T-helper 1 cell treated with Interleukin-12 subunit alpha and Interleukin-12 subunit beta and Interleukin-4 antibody, amounts not matched to agents 30 μg/mL and 1 μg/mL, for 36 hours (primary cell): ENCODE data around the gene CSH1.
A peak's percentile ranks its signal among the peaks of the same experiment; 100 is the strongest.
"Not testable (repeated sequence)": the region's sequence is repeated elsewhere in the genome, so short reads cannot be mapped to it uniquely, and the experiment has no call there.

ENCODE experiments used
- H3K27ac Mint-ChIP-seq: one replicate; pipeline ENCODE4 v1.8.0; 2021; ENCODE audit warnings: mild to moderate bottlenecking, mixed read lengths
- H3K27me3 Mint-ChIP-seq: one replicate; pipeline ENCODE4 v1.8.0; 2021; ENCODE audit warnings: low read depth, mixed read lengths
- H3K36me3 Mint-ChIP-seq: one replicate; pipeline ENCODE4 v1.8.0; 2021; ENCODE audit warnings: low read depth, mixed read lengths
- H3K4me1 Mint-ChIP-seq: one replicate; pipeline ENCODE4 v1.8.0; 2021; ENCODE audit warnings: low read depth, mixed read lengths
- H3K4me3 Mint-ChIP-seq: one replicate; pipeline ENCODE4 v1.8.0; 2021; ENCODE audit warnings: mild to moderate bottlenecking, moderate library complexity, mixed read lengths
- H3K9me3 Mint-ChIP-seq: one replicate; pipeline ENCODE4 v1.8.0; 2021; ENCODE audit warnings: mixed read lengths

The CSH1 gene

DNA sequence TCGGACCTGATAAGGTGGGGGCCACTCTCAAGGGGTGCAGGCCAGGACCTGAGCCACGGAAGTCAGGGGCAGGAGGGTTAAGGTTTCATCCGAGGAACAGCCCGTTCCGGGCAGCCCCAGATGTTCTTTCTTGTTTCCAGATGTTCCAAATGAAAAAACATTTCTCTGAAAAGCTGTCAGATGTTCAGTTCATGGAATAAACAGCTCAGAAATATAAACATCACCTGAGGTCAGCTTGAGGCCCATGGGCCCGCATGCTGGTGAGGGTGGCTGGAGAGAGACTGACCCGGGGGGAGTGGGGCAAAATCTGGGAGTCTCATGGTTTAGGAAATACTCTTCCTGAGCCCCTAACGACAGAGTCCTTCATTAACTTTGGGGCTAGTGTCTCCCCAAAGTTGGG lies 37.2 kb upstream of the CSH1 start:
- peaks cover 9% of the 10 kb centered on the region for H3K36me3 Mint-ChIP-seq
- peaks cover 4% of the 10 kb centered on the region for H3K27me3 Mint-ChIP-seq
- H3K4me3 Mint-ChIP-seq: no peak overlapping the region
- no peaks in the 10 kb centered on the region for H3K9me3 Mint-ChIP-seq
- H3K4me1 Mint-ChIP-seq: peaks cover 15% of the 10 kb centered on the region
- H3K27ac Mint-ChIP-seq: no peak overlapping the region

DNA sequence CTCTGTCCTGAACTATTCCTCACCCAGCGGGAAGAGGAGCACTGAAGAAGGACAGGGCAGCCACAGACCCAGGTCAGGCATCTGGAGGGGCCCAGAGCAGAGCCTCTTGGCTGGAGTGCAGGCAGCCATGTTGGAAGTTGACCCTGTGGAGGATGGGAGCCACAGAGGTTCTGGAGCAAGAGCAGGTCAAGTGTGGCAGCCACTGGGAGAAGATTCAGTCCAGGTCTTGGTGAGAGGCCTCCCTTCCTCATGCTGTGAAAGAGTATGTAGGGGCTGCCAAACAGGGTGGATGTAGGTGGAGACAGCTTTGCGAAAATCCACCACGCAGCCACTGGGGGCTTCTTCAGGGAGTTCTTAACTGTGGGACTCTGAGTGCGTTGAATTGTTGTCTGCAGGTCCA lies 36.3 kb upstream of the CSH1 start:
- peaks cover 4% of the 10 kb centered on the region for H3K27me3 Mint-ChIP-seq
- no peaks in the 10 kb centered on the region for H3K9me3 Mint-ChIP-seq
- H3K27ac Mint-ChIP-seq: peak overlapping the region; percentile 65
- H3K36me3 Mint-ChIP-seq: peaks cover 12% of the 10 kb centered on the region
- peak overlapping the region; percentile 94 for H3K4me3 Mint-ChIP-seq
- H3K4me1 Mint-ChIP-seq: peaks cover 12% of the 10 kb centered on the region

DNA sequence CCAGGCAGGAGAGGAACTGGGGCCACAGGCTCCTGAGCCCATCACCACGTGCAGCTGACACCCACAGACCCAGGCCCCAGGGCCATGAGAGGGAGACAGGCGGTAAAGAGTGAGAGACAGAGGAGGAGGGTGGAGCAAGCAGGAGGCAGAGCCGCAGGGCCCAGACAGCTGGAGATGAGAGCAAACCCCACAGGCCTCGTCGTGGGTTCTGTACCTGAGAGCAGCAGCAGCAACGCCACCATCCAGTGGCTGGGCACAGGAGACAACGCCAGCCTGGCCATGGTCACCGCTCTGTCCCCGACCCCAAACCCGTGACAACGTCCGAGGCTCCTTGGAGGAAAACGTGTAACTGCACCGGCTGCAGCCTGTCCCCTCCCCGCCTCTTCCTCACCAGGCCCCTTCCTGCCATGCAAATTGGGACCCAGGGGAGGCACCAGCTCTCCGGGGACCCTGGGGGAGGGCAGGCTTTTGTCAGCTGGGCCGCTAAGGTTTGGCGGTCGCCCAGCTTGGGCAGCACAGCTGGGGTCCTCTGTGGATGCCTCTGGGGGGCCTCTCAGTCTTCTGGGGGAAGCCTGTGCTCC lies 35.7 kb upstream of the CSH1 start, which contains the start of gene CD79B:
TSS of gene CD79B (minus strand) at position 351 of the 581 bp plus-strand sequence. CDS start at position 281, 70 bp downstream.
- peak within 1 kb of the TSS; percentile 94 for H3K4me3 Mint-ChIP-seq
- peaks cover 12% of the 10 kb centered on the region for H3K36me3 Mint-ChIP-seq
- peaks cover 12% of the 10 kb centered on the region for H3K4me1 Mint-ChIP-seq
- H3K9me3 Mint-ChIP-seq: no peaks in the 10 kb centered on the region
- peaks cover 4% of the 10 kb centered on the region for H3K27me3 Mint-ChIP-seq
- H3K27ac Mint-ChIP-seq: peak within 1 kb of the TSS; percentile 91

DNA sequence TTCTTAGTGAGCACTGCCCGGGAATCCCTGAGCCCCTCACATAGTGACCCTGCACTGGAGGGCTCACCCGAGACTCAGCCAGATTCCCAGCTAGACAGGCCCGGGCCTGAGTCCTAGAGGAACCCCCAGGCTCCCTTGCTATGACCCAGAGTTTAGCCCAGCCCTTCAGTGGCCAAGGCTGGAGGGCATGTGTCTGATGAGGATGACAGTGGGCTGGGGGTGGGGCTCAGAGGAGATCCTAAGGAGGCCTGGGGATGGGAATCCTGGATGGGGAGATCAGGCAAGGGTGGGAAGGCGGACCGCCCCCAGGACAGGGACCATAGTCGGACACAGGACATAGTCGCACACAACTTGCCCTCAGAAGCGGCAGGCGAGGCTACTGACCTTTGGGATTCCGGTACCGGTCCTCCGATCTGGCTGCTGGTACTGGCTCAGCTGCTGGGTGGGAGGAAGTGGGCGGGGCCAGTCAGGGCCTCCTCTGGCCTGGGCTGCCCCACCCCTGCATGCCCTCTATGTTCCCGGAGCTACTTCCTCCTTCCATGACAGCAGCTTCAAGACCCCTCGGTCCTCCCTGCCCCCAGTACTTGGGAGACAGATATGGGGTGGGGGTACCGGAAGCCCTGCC lies 34.7 kb upstream of the CSH1 start:
- Mint-ChIP-seq H3K27me3 (peaks cover 2% of the 10 kb centered on the region), H3K4me3 (peak overlapping the region; percentile 94), H3K9me3 (no peaks in the 10 kb centered on the region), H3K27ac (peak overlapping the region; percentile 81), H3K4me1 (peaks cover 12% of the 10 kb centered on the region), H3K36me3 (peaks cover 12% of the 10 kb centered on the region)

DNA sequence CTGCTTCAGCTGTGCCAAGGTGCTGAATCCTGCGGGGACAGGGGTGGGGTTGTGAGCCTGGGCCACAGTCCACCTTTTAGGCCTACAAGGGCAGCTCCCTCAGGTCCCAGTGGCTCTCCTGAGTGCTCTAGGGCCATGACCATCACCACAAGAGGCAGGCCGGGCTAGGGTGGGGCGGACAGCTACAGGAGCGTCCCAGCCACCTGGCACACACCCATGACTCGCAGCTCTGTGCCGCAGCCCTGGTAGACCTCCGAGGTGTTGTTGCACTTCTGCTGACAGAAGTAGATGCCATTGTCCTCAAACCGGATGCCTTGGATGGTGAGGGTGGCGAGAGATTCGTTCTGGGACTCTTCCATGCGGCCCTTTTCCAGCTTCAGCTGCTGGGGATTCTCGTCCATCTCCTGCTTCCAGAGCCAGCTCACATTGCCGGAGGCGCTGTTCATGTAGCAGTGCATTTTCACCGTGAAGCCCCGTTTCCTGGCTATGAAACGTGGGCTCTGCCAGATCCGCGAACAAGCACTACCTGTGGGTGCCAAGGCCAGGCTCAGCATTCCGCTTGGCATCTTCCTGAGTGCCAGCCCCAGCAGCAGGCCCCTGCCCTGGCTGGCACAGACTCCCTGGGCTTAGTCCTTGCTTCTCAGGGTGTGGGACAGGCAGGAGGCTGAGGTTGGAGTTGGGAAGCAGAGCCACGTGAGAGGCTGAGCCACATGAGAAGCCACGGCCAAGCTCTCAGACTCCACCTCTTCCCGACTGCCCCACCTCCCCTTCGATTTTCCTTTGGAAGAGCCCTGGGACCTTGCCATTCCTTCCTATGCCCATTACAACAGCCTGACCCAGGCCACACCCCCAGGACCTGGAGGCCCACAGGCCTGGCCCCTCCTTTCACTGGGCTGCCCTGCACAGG lies 33.7 kb upstream of the CSH1 start:
- H3K27me3 Mint-ChIP-seq: no peaks in the 10 kb centered on the region
- H3K27ac Mint-ChIP-seq: peak overlapping the region; percentile 81
- H3K9me3 Mint-ChIP-seq: no peaks in the 10 kb centered on the region
- peak overlapping the region; percentile 94 for H3K4me3 Mint-ChIP-seq
- H3K4me1 Mint-ChIP-seq: peaks cover 12% of the 10 kb centered on the region
- H3K36me3 Mint-ChIP-seq: peaks cover 12% of the 10 kb centered on the region

DNA sequence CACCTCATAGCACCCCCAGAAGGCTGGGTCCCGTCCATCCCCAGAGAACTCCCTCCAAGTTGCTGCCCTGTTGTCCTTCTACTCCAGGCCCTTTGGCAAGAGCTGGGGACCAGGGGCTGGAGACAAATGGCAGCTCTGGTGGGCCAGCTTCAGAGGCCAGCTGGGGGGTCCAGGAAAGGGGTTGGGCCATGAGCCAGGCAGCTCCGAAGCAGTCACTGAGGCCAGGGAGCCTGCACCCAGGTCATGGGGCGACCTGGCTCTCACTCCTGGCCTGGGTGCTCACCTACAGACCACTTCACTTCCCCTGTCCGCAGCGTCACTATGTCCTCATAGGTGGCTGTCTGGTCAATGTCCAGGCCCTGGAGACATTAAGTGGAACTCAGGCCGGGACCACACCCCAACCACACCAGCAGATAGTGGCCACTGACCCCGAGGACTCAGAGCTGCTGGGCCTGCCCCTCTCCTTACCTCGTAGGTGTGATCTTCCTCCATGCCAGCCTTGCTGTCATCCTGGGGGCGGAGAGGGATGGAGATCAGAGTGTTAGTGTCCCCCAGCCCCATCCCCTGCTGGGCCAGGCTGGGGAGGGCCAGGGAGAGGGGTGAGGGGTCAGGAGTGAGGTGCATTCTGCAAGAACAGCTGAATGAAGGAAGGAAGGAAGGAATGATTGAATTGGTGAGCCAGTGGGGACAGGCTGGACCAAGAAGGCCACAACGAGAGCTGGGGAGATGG lies 32.8 kb upstream of the CSH1 start:
- peaks cover 12% of the 10 kb centered on the region for H3K36me3 Mint-ChIP-seq
- H3K27me3 Mint-ChIP-seq: no peaks in the 10 kb centered on the region
- H3K27ac Mint-ChIP-seq: peak overlapping the region; percentile 68
- H3K4me1 Mint-ChIP-seq: peaks cover 12% of the 10 kb centered on the region
- no peak overlapping the region for H3K4me3 Mint-ChIP-seq
- no peaks in the 10 kb centered on the region for H3K9me3 Mint-ChIP-seq

DNA sequence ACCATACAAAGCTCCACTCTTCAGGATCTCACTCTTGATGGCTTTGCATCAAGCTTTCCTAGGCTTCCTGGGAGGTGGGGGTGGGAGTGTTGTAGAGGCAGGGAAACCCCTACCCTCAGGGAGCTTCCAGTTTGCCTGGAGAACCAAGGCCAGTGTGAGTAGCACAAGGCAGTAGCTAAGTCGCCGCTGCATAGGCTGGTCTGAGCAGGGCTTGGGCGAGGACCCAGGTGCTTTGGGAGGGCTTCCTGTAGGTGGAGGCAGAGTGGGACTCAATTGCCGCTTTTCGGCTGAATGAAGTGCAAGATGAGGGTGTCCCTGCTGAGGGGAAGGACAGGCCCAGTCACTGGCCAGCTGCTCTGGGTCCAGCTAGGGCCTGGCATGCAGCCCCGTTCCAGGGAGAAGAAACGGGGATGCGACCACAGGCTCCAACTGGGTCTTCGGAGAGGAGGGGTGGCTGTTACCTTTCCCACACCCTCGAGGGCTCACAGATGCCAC lies 31.8 kb upstream of the CSH1 start:
- peaks cover 12% of the 10 kb centered on the region for H3K36me3 Mint-ChIP-seq
- H3K4me3 Mint-ChIP-seq: no peak overlapping the region
- H3K9me3 Mint-ChIP-seq: no peaks in the 10 kb centered on the region
- H3K27me3 Mint-ChIP-seq: no peaks in the 10 kb centered on the region
- H3K4me1 Mint-ChIP-seq: peaks cover 12% of the 10 kb centered on the region
- H3K27ac Mint-ChIP-seq: no peak overlapping the region

DNA sequence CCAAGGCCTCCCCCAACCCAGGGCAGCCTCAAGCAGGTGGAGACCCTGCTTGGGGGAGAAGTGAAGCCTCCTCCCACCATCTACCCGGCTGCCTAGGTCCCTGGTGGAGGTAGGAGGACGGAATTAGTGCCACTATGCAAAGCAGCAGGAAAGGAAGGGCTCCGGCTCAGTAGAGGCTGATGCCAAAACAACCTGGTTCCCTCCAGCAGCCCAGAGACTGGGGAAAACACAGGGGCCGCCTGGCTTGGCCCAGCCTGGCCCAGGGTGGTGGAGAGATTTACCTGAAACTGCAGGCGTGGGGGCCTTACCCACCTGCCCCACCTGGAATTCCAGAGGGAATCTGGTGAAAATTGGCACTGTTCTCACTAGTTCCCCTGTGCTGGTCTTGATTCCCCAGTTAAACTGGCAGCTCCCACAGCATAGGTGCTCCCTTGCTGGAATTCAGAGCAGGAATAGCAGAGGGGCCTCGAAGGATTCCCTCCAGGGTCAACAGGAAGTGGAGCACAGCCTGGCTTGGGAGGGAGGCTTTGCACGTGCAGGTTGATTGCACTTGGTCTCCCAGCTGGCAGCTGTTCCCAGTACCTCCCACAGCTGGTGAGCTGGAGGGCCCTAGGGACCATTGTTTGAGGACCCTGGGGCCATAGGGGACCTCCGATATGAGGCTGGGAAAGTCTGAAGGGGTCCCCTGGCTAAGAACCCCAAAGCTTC lies 31.2 kb upstream of the CSH1 start:
- Mint-ChIP-seq H3K27me3 (no peaks in the 10 kb centered on the region), H3K4me3 (no peak overlapping the region), H3K36me3 (peaks cover 12% of the 10 kb centered on the region), H3K4me1 (peaks cover 12% of the 10 kb centered on the region), H3K27ac (no peak overlapping the region), H3K9me3 (no peaks in the 10 kb centered on the region)

DNA sequence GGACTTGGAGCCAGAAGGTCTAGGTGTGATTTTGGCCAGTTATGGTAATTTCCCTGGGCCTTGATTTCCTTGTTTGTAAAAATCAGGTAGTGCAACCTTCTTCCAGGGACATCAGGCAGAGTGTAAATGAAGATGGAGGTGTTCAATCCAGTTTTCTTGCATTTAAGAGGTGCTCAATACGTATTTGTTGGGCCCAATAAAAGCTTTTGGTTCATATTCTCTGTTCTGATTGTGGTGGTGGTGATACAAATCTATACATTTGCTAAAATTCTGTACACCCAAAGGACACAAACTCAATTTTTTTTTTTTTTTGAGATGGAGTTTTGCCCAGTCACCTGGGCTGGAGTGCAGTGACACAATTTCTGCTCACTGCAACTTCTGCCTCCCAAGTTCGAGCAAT lies 29.8 kb upstream of the CSH1 start:
- H3K9me3 Mint-ChIP-seq: no peaks in the 10 kb centered on the region
- H3K36me3 Mint-ChIP-seq: peaks cover 12% of the 10 kb centered on the region
- no peak overlapping the region for H3K27ac Mint-ChIP-seq
- no peak overlapping the region for H3K4me3 Mint-ChIP-seq
- no peaks in the 10 kb centered on the region for H3K27me3 Mint-ChIP-seq
- H3K4me1 Mint-ChIP-seq: peaks cover 5% of the 10 kb centered on the region

DNA sequence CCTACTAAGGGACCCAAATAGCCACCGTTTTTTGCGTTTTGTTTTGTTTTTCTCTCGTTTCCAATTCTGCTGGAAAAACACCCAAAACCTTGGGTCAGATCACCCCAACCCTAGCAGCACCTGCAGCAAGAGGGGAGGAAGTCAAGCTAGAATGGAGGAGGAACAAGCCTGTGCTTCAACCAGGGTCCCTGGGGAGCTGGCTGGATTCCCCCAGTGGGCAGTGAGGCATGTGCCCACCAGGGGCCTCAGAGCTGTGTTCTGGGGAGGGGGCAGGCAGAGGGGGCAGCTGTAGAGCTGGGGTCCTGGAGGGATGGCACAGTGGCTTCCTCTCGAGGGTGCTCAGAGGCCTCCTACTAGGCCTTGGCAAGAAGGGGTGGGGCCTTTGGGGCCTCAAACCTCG lies 29.2 kb upstream of the CSH1 start:
- Mint-ChIP-seq H3K4me3 (no peak overlapping the region), H3K27ac (no peak overlapping the region), H3K4me1 (peaks cover under 1% of the 10 kb centered on the region), H3K9me3 (no peaks in the 10 kb centered on the region), H3K27me3 (no peaks in the 10 kb centered on the region), H3K36me3 (peaks cover 9% of the 10 kb centered on the region)

DNA sequence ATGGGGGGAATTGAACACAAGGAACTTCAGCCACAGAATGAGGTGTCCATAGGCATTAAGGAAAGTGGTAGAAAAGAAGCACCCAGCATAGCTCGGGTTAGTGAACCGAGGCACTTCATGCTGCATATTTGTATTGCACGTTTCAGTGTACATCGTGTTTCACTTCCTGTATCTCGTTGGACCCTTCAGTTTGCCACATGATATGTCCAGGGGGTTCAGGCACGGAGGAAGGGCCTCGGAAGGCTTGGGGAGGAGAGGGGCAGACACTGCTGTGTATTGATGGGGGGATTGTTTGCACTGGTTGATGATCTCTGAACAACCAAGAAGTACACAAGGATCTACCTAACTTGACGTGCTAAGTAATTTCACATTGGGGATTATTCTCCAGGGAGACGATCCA lies 26.0 kb upstream of the CSH1 start:
- not testable (repeated sequence) for H3K4me3 Mint-ChIP-seq, H3K9me3 Mint-ChIP-seq, H3K4me1 Mint-ChIP-seq, H3K27ac Mint-ChIP-seq, H3K36me3 Mint-ChIP-seq, H3K27me3 Mint-ChIP-seq

DNA sequence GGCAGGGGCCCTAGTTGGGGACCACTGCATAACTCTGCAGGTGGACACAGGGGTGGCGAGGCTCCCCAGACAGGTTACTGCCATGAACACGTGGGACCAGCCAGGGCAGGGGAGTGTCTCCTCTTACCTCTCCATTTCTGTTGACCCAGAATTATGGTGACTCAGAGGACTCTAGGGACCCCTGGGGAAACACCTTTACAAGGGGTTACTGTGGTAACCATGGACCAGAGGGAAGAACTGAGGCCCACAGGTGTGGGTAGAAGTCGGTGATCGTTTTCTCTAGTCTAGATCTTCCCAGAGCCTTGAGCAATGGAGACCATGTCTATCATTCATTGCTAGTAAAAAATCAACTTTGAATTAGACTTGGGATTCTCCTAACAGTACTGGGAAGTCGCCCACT lies 24.4 kb upstream of the CSH1 start:
- peaks cover 11% of the 10 kb centered on the region for H3K4me1 Mint-ChIP-seq

DNA sequence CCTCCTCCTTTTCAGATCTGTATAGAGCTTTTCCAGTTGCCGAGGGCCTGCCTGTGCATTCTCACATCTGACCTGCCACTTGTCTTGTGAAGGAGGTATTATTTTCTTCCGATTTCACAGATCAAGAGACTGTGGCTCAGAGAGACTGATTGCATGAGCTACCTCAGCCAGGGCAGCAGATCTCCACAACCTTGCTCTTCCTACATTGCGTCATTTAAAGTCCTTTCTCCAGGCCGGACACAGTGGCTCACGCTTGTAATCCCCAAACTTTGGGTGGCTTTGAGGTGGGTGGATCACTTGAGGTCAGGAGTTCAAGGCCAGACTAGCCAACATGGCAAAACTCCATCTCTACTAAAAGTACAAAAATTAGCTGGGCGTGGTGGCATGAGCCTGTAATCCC lies 23.7 kb upstream of the CSH1 start:
- H3K36me3 Mint-ChIP-seq, H3K27ac Mint-ChIP-seq, H3K4me3 Mint-ChIP-seq, H3K9me3 Mint-ChIP-seq: not testable (repeated sequence)
- H3K4me1 Mint-ChIP-seq: peaks cover 11% of the 10 kb centered on the region
- H3K27me3 Mint-ChIP-seq: peaks cover 16% of the 10 kb centered on the region

More for the DNA sequence above, 24.4 kb upstream of the CSH1 start:
- H3K27ac Mint-ChIP-seq, H3K4me3 Mint-ChIP-seq, H3K36me3 Mint-ChIP-seq, H3K9me3 Mint-ChIP-seq: not testable (repeated sequence)
- peaks cover 12% of the 10 kb centered on the region for H3K27me3 Mint-ChIP-seq

DNA sequence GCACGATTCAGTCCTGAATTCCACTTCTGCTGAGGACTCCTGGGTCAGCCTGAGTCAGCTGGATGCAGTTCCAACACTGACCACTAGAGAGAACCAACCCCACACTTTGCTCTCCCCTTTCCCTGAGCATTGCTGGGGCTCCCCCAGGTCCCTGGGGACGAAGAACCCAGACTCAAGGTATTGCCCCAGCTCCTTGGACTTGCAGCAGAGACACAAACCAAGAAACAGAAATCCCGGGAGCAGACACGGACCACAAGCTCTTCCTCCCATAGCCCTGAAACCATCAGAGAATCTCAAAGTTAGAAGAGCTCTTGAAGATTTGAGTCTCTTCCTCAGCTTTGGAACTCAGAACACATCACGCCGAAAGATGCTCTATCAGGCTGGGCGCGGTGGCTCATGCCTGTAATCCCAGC lies 22.9 kb upstream of the CSH1 start:
- peaks cover 16% of the 10 kb centered on the region for H3K27me3 Mint-ChIP-seq
- no peaks in the 10 kb centered on the region for H3K36me3 Mint-ChIP-seq
- peaks cover 11% of the 10 kb centered on the region for H3K4me1 Mint-ChIP-seq
- no peak overlapping the region for H3K27ac Mint-ChIP-seq
- no peak overlapping the region for H3K4me3 Mint-ChIP-seq
- H3K9me3 Mint-ChIP-seq: no peaks in the 10 kb centered on the region
